C4-2B (cell line): ENCODE data around the gene REXO4.

Experiments
- ZFX ChIP-seq: fragments of 450-650 bp; IDR thresholded peaks from 2 replicates; pipeline ENCODE4 v1.6.1; 2017
- TF ChIP-seq, protein P1 (sequence below): fragments of 450-650 bp; conservative IDR thresholded peaks from 2 replicates; pipeline ENCODE4 v1.5.1; 2017; ENCODE audit warnings: mild to moderate bottlenecking

DNA sequence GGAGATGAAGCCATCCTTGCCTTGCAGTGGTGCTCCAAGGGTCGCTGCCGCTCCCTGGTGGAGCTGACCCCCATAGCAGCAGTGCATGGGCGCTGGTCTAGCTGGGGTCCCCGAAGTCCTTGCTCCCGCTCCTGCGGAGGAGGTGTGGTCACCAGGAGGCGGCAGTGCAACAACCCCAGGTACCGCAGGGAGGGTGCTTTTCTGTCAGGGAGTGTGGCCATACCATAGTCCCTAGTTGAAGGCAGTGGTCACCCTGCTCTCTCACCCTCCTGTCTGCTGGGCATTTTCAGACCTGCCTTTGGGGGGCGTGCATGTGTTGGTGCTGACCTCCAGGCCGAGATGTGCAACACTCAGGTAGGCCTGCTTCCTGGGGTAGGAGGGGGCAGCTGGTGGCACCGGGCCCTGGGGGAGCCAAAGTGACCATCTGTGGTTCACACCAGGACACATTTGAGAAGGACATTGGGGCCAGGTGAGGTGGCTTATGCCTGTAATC, 15.6 kb upstream of the REXO4 start:
- TF ChIP-seq, protein P1, sequence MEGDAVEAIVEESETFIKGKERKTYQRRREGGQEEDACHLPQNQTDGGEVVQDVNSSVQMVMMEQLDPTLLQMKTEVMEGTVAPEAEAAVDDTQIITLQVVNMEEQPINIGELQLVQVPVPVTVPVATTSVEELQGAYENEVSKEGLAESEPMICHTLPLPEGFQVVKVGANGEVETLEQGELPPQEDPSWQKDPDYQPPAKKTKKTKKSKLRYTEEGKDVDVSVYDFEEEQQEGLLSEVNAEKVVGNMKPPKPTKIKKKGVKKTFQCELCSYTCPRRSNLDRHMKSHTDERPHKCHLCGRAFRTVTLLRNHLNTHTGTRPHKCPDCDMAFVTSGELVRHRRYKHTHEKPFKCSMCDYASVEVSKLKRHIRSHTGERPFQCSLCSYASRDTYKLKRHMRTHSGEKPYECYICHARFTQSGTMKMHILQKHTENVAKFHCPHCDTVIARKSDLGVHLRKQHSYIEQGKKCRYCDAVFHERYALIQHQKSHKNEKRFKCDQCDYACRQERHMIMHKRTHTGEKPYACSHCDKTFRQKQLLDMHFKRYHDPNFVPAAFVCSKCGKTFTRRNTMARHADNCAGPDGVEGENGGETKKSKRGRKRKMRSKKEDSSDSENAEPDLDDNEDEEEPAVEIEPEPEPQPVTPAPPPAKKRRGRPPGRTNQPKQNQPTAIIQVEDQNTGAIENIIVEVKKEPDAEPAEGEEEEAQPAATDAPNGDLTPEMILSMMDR = no peak
- no peak for TF ChIP-seq ZFX
